ENCODE data around the gene CDC14C.
"Not testable (repeated sequence)": the region's sequence is repeated elsewhere in the genome, so short reads cannot be mapped to it uniquely, and the experiment has no call there.

CDC14C gene

DNA sequence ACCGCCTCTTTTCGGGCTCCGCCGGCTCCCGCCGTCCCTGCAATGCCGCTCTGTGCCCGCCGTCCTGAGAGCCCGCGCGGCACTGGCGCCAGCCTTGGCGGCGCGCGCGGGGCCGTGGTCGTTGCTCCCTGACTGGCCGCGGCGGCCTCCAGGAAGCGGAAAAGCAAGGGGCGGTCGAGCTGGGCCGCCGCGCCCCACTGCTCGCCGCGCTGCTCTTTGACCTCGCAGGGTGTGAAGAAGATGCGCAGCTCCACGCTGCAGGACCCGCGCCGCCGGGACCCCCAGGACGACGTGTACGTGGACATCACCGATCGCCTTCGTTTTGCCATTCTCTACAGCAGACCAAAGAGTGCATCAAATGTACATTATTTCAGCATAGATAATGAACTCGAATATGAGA, at the start of gene CDC14C:
CDC14C (plus strand) TSS at position 115 of the 400 bp plus-strand sequence; CDS start at position 241, 126 bp downstream.
- no peak for DNase-seq

DNA sequence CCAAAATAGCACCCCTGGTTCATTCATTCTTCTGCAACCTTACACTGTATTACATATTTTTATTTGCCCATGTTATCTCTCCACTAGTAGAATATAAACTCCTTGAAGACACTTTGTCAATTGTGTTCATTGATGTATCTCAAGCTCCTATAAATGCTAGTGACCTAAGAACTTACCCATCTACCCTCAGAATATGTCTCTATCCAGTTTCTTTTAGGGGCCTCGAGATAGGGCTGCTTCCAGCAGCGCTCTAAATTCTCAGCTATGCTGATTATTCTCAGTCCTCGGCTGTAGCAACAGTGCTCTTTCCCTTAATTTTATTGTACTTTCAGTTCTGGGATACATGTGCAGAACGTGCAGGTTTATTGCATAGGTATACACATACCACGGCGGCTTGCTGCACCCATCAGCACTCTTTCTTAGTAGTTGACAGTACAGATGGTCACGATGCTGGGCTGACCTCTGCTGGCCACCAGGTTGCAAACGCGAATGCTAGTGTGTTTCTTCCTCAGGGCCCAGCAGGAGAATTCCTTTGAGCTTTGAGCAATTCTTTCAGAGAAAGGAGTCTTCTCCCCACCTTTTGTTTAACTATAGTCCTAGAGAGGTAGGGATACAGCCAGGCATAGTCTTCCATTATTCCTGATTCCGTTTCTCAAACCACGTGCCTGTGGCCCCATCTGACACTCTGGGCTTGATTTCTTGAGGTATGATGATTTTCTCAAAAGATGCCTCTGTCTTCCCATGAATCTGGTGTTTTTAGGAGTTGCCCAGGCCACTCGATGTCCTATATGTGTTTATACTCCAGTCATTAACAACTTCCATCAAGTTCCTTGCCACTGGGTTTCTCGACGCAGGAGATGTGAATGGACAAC, 49.1 kb upstream of the CDC14C start:
- DNase-seq, result no peak

DNA sequence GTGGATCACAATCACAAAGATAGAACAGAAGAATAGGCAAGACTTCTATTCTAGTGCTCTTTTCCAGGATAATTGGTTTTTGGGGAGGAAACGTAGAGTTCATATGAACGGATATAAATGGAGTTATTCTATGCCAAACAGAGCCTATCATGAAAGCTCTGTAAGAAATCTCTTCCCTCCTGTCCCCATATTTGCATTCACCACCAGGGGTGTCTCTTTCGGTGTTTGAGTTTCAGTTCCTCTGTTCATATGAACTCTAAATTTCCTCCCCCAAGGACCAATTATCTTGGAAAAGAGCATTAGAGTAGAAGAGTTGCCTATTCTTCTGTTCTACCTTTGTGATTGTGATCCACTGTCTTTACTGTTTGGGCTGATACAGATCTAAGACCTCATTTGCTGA, 48.3 kb upstream of the CDC14C start:
- DNase-seq, result no peak

DNA sequence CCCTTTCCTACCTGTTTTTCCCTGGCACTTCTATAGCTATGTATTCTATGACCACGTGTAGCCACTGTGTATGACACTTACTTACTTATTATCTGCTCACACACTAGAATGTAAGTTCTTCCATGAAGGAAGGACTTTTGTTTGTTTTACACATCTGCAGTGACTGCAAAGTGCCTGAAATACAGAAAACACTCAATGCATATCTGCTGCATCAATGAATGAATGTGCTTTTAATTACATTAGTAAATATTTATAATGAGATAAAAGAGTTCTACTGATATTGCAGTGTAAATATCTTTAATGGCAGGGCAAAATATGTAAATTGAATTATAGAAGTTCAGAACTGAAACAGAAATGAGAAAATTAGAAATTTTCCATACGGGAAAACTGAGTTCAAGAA, 43.5 kb upstream of the CDC14C start:
- no peak for DNase-seq

DNA sequence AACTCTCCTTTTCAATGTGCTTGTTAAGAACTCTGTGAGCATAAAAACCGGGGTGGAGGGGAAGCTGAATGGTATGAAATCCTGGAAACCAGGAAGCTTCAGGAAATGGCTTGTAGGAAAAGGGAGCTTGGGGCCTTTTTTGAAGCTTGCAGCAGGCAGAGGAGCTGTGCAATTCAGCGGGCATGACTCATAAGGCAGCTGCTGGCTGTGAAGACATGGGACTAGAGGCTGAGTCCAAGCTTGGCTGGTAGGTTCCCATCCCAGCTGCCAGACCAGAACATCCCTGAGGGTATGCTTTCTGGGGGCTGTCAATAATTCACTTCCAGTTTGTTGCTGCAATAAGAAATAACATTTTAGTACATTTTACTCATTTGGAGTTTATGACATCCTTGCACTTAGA, 36.8 kb upstream of the CDC14C start:
- DNase-seq, result no peak

GRCh38 chr7:48894574-48894973, 29.8 kb upstream of the CDC14C start:
- no peak for DNase-seq

DNA sequence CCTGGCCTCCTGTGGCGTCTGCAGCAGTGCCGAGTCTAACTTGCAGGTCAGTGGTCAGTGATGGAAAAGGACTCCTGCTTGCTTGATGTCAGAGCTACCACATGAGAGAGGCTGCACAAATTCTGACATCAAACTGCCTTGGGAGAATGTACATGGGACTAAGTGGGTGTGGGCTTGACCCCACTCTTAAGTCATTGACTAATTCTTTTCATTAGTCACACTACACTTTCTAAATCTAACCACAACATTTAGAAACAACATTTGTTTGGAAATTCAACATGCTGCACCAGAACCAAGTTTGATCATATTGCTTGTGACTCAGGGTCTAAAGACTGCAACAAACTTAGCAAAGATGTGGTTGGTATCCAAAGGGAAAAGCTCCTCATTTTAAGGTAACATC, 24.4 kb upstream of the CDC14C start:
- DNase-seq, result no peak

GRCh38 chr7:48901966-48902365, 22.4 kb upstream of the CDC14C start:
- no peak for DNase-seq

- no peak for DNase-seq
Measured at GRCh38 chr7:48904975-48905374, 19.4 kb upstream of the CDC14C start.

- DNase-seq, result not testable (repeated sequence)
Measured at GRCh38 chr7:48905686-48906085, 18.7 kb upstream of the CDC14C start.

GRCh38 chr7:48909887-48910286, 14.5 kb upstream of the CDC14C start:
- not testable (repeated sequence) for DNase-seq

- no peak for DNase-seq
Measured at GRCh38 chr7:48931481-48931880, 7.1 kb downstream of the CDC14C start.

GRCh38 chr7:48932126-48932910, 8.0 kb downstream of the CDC14C start:
- no peak for DNase-seq

DNA sequence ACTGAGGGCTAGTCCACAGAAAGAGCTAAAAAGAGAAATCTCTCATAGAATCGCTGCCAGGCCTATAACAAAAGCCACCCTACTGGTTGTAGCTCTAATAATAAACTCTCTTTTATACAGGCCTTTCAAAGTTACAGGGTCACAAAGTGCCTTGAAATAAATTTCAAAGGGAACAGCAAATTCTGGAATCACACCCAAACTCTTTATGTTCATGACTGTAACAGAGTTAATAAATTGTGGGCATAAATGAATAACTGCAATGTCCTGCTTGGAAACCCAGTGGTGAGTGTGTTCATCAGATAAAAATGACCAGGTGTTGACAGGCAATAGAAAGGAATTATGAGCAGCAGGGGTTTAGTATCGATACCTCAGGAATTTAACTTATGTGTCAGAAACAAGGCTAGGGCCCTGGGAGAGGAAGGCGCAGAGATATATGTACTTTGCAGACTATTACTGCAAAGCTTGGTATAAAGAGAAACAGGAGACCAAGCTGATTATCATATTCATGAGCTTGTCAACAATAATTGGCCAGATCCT, 9.3 kb downstream of the CDC14C start:
- DNase-seq, result no peak

DNA sequence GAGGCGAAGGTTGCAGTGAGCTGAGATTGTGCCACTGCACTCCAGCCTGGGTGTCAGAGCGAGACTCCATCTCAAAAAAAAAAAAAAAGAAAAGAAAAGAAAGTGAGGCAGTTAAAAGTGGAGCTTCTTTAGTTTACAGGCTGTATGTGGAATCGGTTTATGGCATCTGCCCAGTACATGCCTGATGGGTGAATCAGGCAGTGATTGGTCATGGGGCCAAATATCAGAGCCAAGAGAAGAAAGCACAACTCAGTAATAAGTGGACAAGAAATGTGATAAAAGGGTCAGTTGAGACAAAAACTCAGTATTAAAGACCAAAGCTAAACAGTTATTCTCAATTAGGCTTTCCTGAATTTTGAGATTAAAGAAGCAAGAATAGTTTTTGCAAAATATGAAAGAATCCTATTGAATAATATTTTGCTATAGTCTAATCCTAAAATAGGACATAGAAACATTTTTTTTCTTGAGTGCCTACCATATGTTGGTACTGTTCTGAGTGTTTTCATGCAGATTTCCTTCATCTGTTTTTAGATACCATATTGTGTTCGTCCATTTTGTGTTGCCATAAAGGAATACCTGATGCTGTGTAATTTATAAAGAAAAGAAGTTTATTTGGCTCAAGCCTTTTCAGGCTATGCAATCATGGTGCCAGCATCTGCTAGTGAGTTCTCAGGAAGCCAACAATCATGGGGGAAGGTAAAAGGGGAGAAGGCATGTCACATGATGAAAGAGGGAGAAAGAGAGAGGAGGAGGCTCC, 14.4 kb downstream of the CDC14C start:
- no peak for DNase-seq

DNA sequence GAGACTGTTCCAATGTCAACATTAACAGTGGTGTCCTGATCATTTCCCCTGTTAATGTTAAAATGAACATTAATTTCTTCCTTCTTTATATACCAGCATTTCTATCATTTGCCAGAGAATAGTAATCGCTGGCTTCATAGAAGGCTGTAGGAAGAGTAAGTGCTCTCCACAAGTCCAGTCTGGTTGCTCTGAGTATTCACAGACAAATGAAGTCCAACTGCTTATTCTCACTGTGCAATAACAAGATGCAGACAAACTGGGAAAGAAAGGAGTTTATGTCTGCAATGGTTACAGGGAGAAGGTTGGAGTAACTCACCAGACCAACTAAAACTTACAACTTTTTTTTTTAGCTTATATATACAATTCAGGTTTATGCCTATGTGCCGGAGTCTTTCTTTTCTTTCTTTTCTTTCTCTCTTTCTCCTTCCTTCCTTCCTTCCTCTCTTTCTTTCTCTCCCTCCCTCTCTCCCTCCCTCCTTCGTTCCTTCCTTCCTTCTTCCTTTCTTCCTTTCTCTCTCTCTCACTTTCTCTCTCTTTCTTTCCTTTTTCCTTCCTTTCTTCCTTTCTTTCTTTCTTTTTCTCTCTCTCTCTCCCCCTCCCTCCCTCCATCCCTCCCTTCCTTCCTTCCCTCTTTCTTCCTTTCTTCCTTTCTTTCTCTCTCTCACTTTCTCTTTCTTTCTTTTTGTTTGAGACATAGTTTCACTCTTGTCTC, 19.1 kb downstream of the CDC14C start:
- no peak for DNase-seq

DNA sequence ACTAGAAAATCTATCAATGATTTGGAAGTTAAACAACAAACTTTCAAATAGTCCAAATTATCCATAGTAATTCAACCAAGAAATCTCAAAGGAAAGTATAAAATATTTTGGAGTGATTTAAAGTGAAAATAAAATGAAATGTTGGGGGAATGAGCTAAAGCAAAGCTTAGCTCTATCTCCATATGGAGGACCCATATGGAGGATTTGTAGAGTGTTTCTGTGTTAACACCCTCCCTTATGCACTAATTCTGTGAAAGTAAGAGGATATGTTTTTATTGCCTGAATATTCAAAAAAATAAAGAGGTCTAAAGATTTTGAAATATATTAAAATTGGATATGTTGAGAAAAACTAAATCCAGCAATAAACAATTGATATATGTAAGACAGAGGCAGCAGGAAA, 31.6 kb downstream of the CDC14C start:
- no peak for DNase-seq

DNA sequence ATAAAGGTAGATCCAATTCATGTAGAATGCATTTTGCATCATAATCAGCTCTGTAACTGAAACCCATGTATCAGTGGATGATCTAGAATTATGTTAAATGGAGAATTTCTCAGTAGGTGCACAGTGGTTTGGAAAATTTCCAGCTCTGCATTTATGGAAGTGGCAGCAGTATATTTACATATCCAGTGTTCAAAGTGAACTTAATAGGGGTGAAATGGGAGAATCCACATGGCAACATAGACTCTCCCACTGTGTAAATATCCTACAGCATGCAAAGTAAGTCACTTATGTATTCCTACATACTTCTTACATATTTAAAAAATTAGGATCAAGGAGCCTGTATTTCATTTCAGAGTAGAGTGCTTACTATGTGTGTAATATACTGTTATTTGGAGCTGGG, 35.3 kb downstream of the CDC14C start:
- no peak for DNase-seq

DNA sequence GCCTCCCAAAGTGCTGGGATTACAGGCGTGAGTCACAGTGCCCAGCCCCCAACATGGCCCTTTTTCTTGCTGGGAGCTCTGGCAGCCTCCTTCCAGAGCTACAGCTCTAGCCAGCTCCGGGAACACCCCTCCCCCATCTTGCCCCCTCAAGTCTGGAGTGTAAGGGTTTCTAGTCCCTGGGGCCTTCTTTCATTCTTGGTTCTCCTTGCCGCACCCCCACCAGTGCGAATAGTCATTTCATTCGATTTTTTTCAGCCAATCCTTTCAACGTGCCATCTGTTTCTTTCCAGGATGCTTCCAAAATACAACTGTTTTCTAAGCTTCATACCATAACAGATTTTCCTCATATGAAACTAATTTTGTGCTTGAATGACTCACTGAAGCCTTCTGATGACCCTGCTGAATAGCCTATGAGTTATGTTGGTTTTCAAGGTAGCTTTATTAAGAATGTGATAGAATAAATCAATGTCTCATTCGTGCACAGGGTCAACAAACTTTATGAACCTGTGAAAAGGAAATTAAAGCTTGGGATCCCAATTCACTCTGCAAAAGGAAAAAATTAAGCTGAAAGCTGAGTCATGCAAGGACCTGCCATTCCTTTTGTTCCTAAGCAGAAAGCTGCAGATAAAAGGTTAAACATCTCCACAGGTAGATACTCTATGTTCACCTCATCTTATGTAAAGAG, 38.6 kb downstream of the CDC14C start:
- no peak for DNase-seq

DNA sequence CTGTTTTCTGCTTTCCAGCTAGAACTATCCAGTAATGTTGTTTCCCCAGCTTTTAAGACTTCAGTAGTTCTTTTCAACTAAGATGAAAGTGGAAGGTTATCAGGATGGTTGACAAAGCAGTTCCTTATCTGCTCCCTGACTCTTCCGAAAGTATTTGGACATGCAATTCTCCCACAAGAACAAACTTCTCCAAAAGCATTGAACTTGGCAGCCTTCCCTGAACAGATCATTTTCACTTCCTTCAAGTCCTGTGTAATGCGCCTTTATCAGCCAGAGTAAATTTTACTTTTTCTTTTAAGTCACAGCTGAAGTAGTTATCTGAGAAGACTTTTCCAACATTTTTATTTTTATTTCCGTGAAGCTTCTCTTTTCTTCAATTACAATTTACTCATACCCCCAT, 39.7 kb downstream of the CDC14C start:
- no peak for DNase-seq

DNA sequence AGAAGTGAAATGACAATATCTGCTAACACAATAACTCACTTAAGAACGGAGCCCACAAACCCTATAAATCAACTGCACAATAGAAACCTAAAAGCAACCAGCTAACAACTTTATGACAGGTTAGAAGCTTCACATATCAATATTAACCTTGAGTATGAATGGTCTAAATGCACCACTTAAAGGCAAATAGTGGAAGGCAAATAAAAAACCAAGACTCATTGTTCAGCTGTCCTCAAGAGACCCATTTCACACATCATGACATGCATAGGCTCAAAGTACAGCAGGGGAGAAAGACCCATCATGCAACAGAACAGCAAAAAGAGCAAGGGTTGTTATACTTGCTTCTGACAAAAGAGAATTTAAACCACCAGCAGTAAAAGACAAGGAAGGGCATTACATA, 46.8 kb downstream of the CDC14C start:
- no peak for DNase-seq

DNA sequence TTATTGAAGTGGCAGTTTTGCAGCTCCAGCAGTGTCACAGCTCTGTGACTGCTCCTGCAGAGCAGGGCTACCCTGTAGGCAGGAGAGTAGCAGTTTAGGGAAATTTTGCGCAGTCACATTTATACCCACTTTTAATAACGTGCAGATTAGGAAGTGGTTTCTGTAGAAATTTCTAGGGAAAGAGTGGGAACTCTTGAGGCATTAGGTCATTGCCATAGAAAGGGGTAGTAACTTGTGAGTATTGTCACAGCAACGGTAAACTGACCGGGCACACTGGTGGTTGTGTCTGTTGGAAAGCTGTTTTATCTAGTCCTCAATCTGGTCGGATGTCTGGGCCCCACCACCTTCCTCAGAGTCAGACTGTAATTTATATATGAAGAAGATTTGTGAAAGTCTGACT, 51.9 kb downstream of the CDC14C start:
- no peak for DNase-seq

Data from stimulated activated CD4-positive, alpha-beta T cell treated with anti-CD3 and anti-CD28 coated beads, Interleukin-2, amount 100 ng/mL, for 24 hours (primary cell).